H7 (cell line): ENCODE measurements around the gene ATP8B4. TPM values are rescaled to one million over a fixed set of nuclear protein-coding genes. Genes with fewer than 3 reads are reported as not detected.

Source experiments
- DNase-seq: peaks from one replicate; pipeline ENCODE4 v3.0.0; 2012
- H3K27me3 ChIP-seq: 2 replicates; pipeline ENCODE4 v1.6.0; 2011; ENCODE audit warnings: mild to moderate bottlenecking, low read length; ENCODE audit not compliant: control insufficient read depth, insufficient read depth
- H3K36me3 ChIP-seq: replicated peaks from 2 replicates; pipeline ENCODE4 v1.5.1; 2011; ENCODE audit warnings: low read length; ENCODE audit not compliant: control insufficient read depth, insufficient read depth
- H3K4me3 ChIP-seq: 2 replicates; pipeline ENCODE4 v1.5.1; 2011; ENCODE audit warnings: low read depth, mild to moderate bottlenecking, control low read depth, low read length, moderate library complexity; ENCODE audit not compliant: insufficient read depth
- total RNA-seq: library from RNA; depleted of rRNA; stranded (reverse); fragments of >200 nt; shearing (Covaris generic); gene quantifications from 2 replicates; pipeline ENCODE4 v1.2.3, GENCODE V29; 2014

The ATP8B4 gene
- total RNA-seq, 1 experiment from 2014 or later: not detected

- Histone ChIP-seq H3K4me3 (no peak overlapping the region), H3K36me3 (no peaks in the 10 kb centered on the region), H3K27me3 (no peaks in the 10 kb centered on the region)
- DNase-seq: no peak
These were observed 276.9 kb downstream of the ATP8B4 start for GRCh38 chr15:49842031-49842730.

DNA sequence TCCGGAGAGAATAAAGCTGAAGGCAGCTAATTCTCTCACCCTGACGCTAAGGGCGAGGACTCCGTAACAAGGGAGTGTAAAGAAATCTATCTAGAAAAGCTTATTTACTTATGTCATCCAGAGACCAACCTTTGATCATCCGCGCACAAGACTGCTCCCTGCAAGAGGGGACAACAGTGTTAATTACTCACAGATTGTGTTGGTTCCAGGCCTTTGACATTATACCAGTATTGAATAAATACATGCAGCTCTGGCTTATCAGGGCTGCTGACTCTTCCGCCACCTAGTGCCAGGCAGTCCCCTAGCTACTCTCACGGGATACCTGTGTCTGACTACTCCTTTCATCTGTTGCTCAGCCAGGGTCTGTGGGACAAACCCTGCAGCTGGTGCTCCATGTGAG, 286.5 kb downstream of the ATP8B4 start:
- Histone ChIP-seq H3K36me3 (no peaks in the 10 kb centered on the region), H3K27me3 (no peaks in the 10 kb centered on the region), H3K4me3 (no peak overlapping the region)
- peak; percentile 38 for DNase-seq

- H3K36me3 ChIP-seq: no peaks in the 10 kb centered on the region
- no peak overlapping the region for H3K4me3 ChIP-seq
- H3K27me3 ChIP-seq: no peaks in the 10 kb centered on the region
- DNase-seq: no peak
These were observed 287.6 kb downstream of the ATP8B4 start for GRCh38 chr15:49831206-49831965.

- no peak overlapping the region for H3K4me3 ChIP-seq
- DNase-seq: no peak
- no peaks in the 10 kb centered on the region for H3K36me3 ChIP-seq
These were observed 288.6 kb downstream of the ATP8B4 start for GRCh38 chr15:49830391-49830790.

GRCh38 chr15:49827311-49827710, 291.7 kb downstream of the ATP8B4 start:
- no peak overlapping the region for H3K4me3 ChIP-seq
- no peak for DNase-seq
- H3K36me3 ChIP-seq: no peaks in the 10 kb centered on the region
- H3K27me3 ChIP-seq: no peaks in the 10 kb centered on the region

More at GRCh38 chr15:49830391-49830790, 288.6 kb downstream of the ATP8B4 start:
- no peaks in the 10 kb centered on the region for H3K27me3 ChIP-seq

DNA sequence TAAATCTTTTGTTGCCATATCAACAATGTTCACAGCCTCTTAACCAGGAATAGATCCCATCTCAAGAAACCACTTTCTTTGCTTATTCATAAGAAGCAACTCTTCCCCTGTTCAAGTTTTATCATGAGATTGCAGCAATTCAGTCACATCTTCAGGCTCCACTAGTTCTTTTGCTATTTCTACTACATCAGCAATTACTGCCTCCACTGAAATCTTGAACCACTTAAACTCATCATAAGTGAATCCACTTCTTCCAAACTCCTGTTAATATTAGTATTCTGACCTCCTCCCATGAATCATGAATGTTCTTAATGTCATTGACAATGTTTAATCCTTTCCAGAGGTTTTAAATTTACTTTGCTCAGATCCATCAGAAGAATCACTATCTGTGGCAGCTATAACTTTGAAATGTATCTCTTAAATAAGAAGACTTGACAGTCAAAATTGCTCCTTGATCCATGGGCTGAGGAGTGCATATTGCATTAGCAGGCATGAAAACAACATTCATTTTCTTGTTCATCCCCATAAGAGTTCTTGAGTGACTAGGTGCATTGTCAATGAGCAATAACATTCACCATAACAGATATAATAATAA, 292.3 kb downstream of the ATP8B4 start:
- DNase-seq: no peak
- no peaks in the 10 kb centered on the region for H3K36me3 ChIP-seq
- no peak overlapping the region for H3K4me3 ChIP-seq
- no peaks in the 10 kb centered on the region for H3K27me3 ChIP-seq

GRCh38 chr15:49824775-49825099, 294.3 kb downstream of the ATP8B4 start:
- no peak overlapping the region for H3K4me3 ChIP-seq
- no peak for DNase-seq
- no peaks in the 10 kb centered on the region for H3K27me3 ChIP-seq
- no peaks in the 10 kb centered on the region for H3K36me3 ChIP-seq

DNA sequence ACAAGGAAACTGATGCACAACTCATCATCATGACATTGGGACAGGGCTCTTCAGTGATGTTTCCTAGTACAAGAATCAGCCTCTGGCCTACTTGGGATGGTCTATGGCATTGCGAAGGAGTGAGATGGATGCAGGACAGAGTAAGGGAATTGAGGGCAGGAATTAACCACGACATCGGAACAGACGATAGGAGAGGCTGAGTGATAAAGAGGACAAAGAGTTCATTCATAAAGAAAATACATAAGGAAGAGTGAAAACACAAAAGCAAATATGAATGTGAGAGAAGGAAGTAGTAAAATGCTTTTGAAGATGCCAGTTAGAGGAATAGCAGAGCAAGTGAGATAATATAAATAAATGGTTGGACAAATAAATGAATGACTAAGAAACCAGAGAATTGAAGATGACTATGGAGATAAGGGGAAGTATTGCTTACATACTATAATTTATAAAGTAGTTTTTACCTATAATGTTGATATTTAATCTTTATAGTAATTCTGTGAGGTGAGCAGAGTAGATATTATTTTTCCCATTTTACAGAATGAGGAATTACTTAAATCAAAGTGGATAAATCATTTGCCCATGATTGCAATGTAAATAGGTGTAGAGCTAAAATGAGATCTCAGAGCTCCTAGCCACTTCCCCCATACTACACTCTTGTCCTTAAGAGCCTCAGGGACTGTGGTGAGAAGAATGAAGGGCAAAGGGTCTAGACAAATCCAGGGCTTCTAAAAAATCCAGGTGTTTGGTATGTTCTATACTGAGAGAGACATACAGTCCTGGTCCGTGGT, 294.9 kb downstream of the ATP8B4 start:
- Histone ChIP-seq H3K36me3 (no peaks in the 10 kb centered on the region), H3K4me3 (no peak overlapping the region), H3K27me3 (no peaks in the 10 kb centered on the region)
- no peak for DNase-seq

DNA sequence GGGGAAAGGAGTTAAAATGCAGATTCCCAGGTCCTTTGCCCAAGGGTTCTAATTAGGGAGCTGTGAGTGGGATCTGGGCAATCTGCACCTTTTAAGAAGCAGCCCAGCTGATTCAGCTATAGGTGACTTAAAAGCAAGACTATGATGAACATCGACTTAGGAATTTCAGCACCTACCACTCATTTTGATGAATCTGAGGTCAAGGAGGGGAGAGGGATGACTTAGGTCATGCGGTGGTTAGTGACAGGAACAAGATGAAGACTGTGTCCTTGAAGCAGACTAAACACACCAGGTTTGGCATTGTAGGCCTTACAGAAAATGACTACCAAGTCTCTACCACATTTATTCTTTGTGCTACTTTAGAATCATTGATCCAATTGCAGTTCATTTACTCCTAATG, 301.9 kb downstream of the ATP8B4 start:
- H3K4me3 ChIP-seq: no peak overlapping the region
- no peaks in the 10 kb centered on the region for H3K27me3 ChIP-seq
- no peaks in the 10 kb centered on the region for H3K36me3 ChIP-seq
- DNase-seq: no peak

- Histone ChIP-seq H3K36me3 (no peaks in the 10 kb centered on the region), H3K27me3 (no peaks in the 10 kb centered on the region), H3K4me3 (no peak overlapping the region)
- no peak for DNase-seq
These were observed 303.1 kb downstream of the ATP8B4 start for GRCh38 chr15:49815950-49816349.

- DNase-seq: no peak
- H3K27me3 ChIP-seq: no peaks in the 10 kb centered on the region
- H3K36me3 ChIP-seq: no peaks in the 10 kb centered on the region
- H3K4me3 ChIP-seq: no peak overlapping the region
These were observed 303.5 kb downstream of the ATP8B4 start for GRCh38 chr15:49815526-49815925.

- H3K4me3 ChIP-seq: no peak overlapping the region
- H3K36me3 ChIP-seq: no peaks in the 10 kb centered on the region
- H3K27me3 ChIP-seq: no peaks in the 10 kb centered on the region
- DNase-seq: no peak
These were observed 304.3 kb downstream of the ATP8B4 start for GRCh38 chr15:49814709-49815108.

GRCh38 chr15:49813625-49814024, 305.4 kb downstream of the ATP8B4 start:
- H3K4me3 ChIP-seq: no peak overlapping the region
- H3K27me3 ChIP-seq: no peaks in the 10 kb centered on the region
- no peaks in the 10 kb centered on the region for H3K36me3 ChIP-seq
- no peak for DNase-seq

- no peak overlapping the region for H3K4me3 ChIP-seq
- H3K36me3 ChIP-seq: no peaks in the 10 kb centered on the region
- DNase-seq: no peak
- no peaks in the 10 kb centered on the region for H3K27me3 ChIP-seq
These were observed 308.3 kb downstream of the ATP8B4 start for GRCh38 chr15:49810720-49811119.
